Caco-2 (cell line): ENCODE results near the gene VAPB. TPM values are rescaled to one million over a fixed set of nuclear protein-coding genes. Genes with fewer than 3 reads are reported as not detected.

Experiments
- BruUV-seq: library from RNA; stranded (reverse); fragments of 400-500 nt; replicated peaks from 2 replicates; lab custom pipeline; 2021; lab: Mats Ljungman, UMichigan
- CTCF ChIA-PET: fragments of 300-600 bp; sonication (Branson Sonifier 250); formaldehyde crosslinking; loops from one replicate; lab custom pipeline; 2022; ENCODE audit warnings: antibody characterized with exemption; lab: Charles Lee
- POLR2A ChIA-PET: fragments of 300-600 bp; sonication (Branson Sonifier 250); formaldehyde crosslinking; loops from one replicate; lab custom pipeline; 2022; ENCODE audit warnings: antibody characterized with exemption; lab: Charles Lee
- DNase-seq, 2 experiments: peaks; one replicate each; pipeline versions ENCODE4 v3.0.0 to v3.0.0-alpha.2; 2020 to 2022
- H3K27me3 ChIP-seq: replicated peaks from 2 replicates; pipeline ENCODE4 v1.6.0; 2011; ENCODE audit warnings: low read length; ENCODE audit not compliant: control insufficient read depth, insufficient read depth
- H3K36me3 ChIP-seq: 2 replicates; pipeline ENCODE4 v1.5.1; 2011; ENCODE audit warnings: low read length; ENCODE audit not compliant: control insufficient read depth, insufficient read depth
- H3K4me1 ChIP-seq: fragments of 250-450 bp; sonication (Bioruptor Pico); 2 replicates; pipeline ENCODE4 v1.5.1; 2020; ENCODE audit warnings: mild to moderate bottlenecking
- H3K4me3 ChIP-seq: 2 replicates; pipeline ENCODE4 v1.5.1; 2011; ENCODE audit warnings: low read depth, mild to moderate bottlenecking, control low read depth, low read length
- H3K9me3 ChIP-seq: fragments of 250-450 bp; sonication (Bioruptor Pico); 2 replicates; pipeline ENCODE4 v1.5.1; 2020; ENCODE audit warnings: mild to moderate bottlenecking, moderate library complexity
- H3K27ac Mint-ChIP-seq: one replicate; pipeline ENCODE4 v1.8.0; 2022; ENCODE audit warnings: mixed read lengths; ENCODE audit not compliant: unreplicated experiment
- H3K27me3 Mint-ChIP-seq: one replicate; pipeline ENCODE4 v1.8.0; 2022; ENCODE audit warnings: mixed read lengths; ENCODE audit not compliant: insufficient read depth, unreplicated experiment
- H3K36me3 Mint-ChIP-seq: one replicate; pipeline ENCODE4 v1.8.0; 2022; ENCODE audit warnings: mild to moderate bottlenecking, mixed read lengths; ENCODE audit not compliant: insufficient read depth, unreplicated experiment
- H3K4me1 Mint-ChIP-seq: one replicate; pipeline ENCODE4 v1.8.0; 2022; ENCODE audit warnings: low read depth, mixed read lengths; ENCODE audit not compliant: unreplicated experiment
- H3K4me3 Mint-ChIP-seq: one replicate; pipeline ENCODE4 v1.8.0; 2022; ENCODE audit warnings: mild to moderate bottlenecking, moderate library complexity, mixed read lengths; ENCODE audit not compliant: unreplicated experiment
- H3K9me3 Mint-ChIP-seq: one replicate; pipeline ENCODE4 v1.8.0; 2022; ENCODE audit warnings: mixed read lengths; ENCODE audit not compliant: unreplicated experiment
- intact Hi-C: fragments of 100-400 bp; cut with micrococcal nuclease; formaldehyde crosslinking; loops from one replicate; pipeline ENCODE4 v1.10.0; 2022; ENCODE audit not compliant: unreplicated experiment
- total RNA-seq: library from RNA; stranded (reverse); gene quantifications from 2 replicates; pipeline ENCODE4 v1.2.3, GENCODE V29; 2022
- TF ChIP-seq, protein P1 (sequence below), 2 experiments: fragments of 200-600 bp in 1 of 2; IDR thresholded peaks; 1 replicate in 1 of 2; 2 replicates in 1 of 2; pipeline versions ENCODE4 v1.5.1 to v1.8.0; 2011 to 2022; ENCODE audit warnings: antibody characterized with exemption in 1 of 2, control low read depth in 1 of 2, inconsistent platforms in 1 of 2, low read depth in 1 of 2, low read length in 1 of 2, mild to moderate bottlenecking in 1 of 2, moderate library complexity in 1 of 2; ENCODE audit not compliant: insufficient read depth in 1 of 2, severe bottlenecking in 1 of 2, unreplicated experiment in 1 of 2

Gene VAPB
- total RNA-seq, 1 experiment from 2014 or later, result 186 TPM

DNA sequence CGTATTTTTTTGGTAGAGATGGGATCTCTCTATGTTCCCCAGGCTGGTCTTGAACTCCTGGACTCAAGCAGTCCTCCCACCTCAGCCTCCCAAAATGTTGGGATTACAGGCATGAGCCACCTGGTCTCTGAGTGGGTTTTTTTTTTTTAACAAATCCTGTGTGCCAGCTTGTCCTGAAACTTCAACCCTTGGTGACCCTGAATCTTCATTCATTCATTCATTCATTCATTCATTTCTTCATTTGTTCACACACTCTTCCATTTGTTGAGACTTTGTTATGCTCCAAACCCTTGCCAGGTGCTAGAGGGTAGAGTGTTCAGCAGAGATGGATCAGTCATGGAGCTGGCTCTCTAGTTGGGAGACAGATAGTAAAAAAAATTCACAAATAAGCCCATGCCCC, 12.0 kb upstream of the VAPB start:
- no peak for DNase-seq
- no peak overlapping the region for H3K27ac Mint-ChIP-seq
- H3K4me1 ChIP-seq, result peaks cover 26% of the 10 kb centered on the region
- H3K4me1 Mint-ChIP-seq, result peaks cover 34% of the 10 kb centered on the region
- H3K36me3 ChIP-seq, result no peaks in the 10 kb centered on the region
- TF ChIP-seq, protein P1, sequence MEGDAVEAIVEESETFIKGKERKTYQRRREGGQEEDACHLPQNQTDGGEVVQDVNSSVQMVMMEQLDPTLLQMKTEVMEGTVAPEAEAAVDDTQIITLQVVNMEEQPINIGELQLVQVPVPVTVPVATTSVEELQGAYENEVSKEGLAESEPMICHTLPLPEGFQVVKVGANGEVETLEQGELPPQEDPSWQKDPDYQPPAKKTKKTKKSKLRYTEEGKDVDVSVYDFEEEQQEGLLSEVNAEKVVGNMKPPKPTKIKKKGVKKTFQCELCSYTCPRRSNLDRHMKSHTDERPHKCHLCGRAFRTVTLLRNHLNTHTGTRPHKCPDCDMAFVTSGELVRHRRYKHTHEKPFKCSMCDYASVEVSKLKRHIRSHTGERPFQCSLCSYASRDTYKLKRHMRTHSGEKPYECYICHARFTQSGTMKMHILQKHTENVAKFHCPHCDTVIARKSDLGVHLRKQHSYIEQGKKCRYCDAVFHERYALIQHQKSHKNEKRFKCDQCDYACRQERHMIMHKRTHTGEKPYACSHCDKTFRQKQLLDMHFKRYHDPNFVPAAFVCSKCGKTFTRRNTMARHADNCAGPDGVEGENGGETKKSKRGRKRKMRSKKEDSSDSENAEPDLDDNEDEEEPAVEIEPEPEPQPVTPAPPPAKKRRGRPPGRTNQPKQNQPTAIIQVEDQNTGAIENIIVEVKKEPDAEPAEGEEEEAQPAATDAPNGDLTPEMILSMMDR (IDR thresholded peaks at IDR 0.05; ENCODE audit: insufficient read depth in 1 of 2, low read depth in 1 of 2, low read length in 1 of 2, severe bottlenecking in 1 of 2, unreplicated experiment in 1 of 2), result no peak
- no peak overlapping the region for H3K4me3 Mint-ChIP-seq
- H3K9me3 Mint-ChIP-seq, result peaks cover 16% of the 10 kb centered on the region
- ChIA-PET POLR2A (interaction anchor here (0.5 kb wide), 1 partner anchor 24 kb away, joined by 3 read pairs; no protein-coding TSS in a partner anchor), CTCF (interaction anchor here (0.8 to 1.2 kb wide), 2 partner anchors 12 to 56 kb away, joined by 3 to 6 read pairs; partner anchors contain the start of gene VAPB)
- H3K27me3 Mint-ChIP-seq, result no peaks in the 10 kb centered on the region
- peaks cover 15% of the 10 kb centered on the region for H3K9me3 ChIP-seq
- H3K36me3 Mint-ChIP-seq, result peaks cover 6% of the 10 kb centered on the region
- no TSS peak for BruUV-seq
- intact Hi-C loops, result no loop called here
- H3K27me3 ChIP-seq, result no peaks in the 10 kb centered on the region
- H3K4me3 ChIP-seq, result no peak overlapping the region

DNA sequence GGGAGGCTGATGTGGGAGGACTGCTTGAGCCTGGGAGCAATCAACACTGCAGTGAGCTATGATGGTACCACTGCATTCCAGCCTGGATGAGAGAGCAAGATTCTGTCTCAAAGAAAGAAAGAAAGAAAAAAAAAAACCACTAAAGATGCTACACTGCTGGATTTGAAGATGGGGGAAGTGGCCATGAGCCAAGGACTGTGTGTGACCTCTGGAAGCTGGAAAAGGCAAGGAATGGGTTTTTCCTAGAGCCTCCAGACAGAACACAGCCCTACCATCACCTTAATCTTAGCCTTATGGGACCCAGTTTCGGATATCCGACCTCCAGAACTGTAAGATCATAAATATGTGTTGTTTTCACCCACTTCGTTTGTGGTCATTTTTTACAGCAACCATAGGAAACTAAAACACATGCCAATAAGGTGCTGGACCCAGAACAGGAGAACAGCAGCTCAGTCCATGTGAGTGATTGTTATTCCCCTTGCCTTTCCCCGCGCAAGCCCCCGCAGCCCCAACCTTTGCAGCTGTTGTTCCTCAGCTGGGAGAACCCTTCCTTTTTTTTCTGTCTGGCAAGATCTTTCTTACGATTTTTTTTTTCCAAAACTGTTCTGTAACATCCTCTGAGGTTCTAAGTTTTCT, 11.1 kb upstream of the VAPB start:
- no peaks in the 10 kb centered on the region for H3K27me3 Mint-ChIP-seq
- intact Hi-C loops, result no loop called here
- no peak for DNase-seq
- Histone ChIP-seq H3K27me3 (no peaks in the 10 kb centered on the region), H3K4me3 (no peak overlapping the region), H3K4me1 (peaks cover 18% of the 10 kb centered on the region), H3K9me3 (peaks cover 21% of the 10 kb centered on the region), H3K36me3 (no peaks in the 10 kb centered on the region)
- peaks cover 3% of the 10 kb centered on the region for H3K36me3 Mint-ChIP-seq
- BruUV-seq, result no TSS peak
- POLR2A ChIA-PET, result no interaction called here
- H3K4me1 Mint-ChIP-seq, result peaks cover 26% of the 10 kb centered on the region
- H3K9me3 Mint-ChIP-seq, result peaks cover 23% of the 10 kb centered on the region
- TF ChIP-seq, protein P1 (IDR thresholded peaks at IDR 0.05; ENCODE audit: insufficient read depth in 1 of 2, low read depth in 1 of 2, low read length in 1 of 2, severe bottlenecking in 1 of 2, unreplicated experiment in 1 of 2), result no peak
- CTCF ChIA-PET, result interaction anchor here (0.8 to 1.2 kb wide), 2 partner anchors 11 to 57 kb away, joined by 3 to 6 read pairs; partner anchors contain the start of gene VAPB
- no peak overlapping the region for H3K27ac Mint-ChIP-seq
- H3K4me3 Mint-ChIP-seq, result no peak overlapping the region

DNA sequence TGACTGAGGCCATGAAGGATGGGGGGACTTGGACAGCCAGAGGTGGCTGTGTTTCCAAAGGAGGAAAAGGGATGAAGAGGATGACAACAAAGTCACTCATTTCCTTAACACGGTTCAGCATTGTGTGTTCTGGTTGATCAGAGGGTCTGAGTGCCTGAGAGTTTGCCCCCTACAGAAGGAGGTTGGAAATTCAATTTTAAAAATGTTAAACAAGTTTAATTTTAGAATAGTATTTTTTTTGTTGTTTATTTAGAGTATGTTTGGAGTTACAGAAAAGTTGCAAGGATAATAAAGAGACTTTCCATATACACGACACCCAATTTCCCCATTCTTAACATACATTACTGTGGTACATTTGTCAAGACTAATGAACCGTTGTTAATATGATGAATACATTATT, 10.3 kb upstream of the VAPB start:
- Mint-ChIP-seq H3K9me3 (peaks cover 23% of the 10 kb centered on the region), H3K27me3 (no peaks in the 10 kb centered on the region), H3K4me1 (peaks cover 17% of the 10 kb centered on the region), H3K4me3 (no peak overlapping the region), H3K36me3 (no peaks in the 10 kb centered on the region), H3K27ac (no peak overlapping the region)
- DNase-seq, result no peak
- intact Hi-C loops, result no loop called here
- Histone ChIP-seq H3K27me3 (no peaks in the 10 kb centered on the region), H3K36me3 (no peaks in the 10 kb centered on the region), H3K4me3 (no peak overlapping the region), H3K4me1 (peaks cover 10% of the 10 kb centered on the region), H3K9me3 (peaks cover 21% of the 10 kb centered on the region)
- BruUV-seq, result no TSS peak
- POLR2A ChIA-PET, result no interaction called here
- TF ChIP-seq, protein P1 (IDR thresholded peaks at IDR 0.05; ENCODE audit: insufficient read depth in 1 of 2, low read depth in 1 of 2, low read length in 1 of 2, severe bottlenecking in 1 of 2, unreplicated experiment in 1 of 2), result peak; percentile 16 to 38
- CTCF ChIA-PET, result no interaction called here
